ENCODE measurements around the gene KRTAP1-3. TPM values are rescaled to one million over a fixed set of nuclear protein-coding genes. Genes with fewer than 3 reads are reported as not detected.
"Not testable (repeated sequence)": the region's sequence is repeated elsewhere in the genome, so short reads cannot be mapped to it uniquely, and the experiment has no call there.

KRTAP1-3 gene
- total and polyA plus RNA-seq, 5 donors from 2014 or later: not detected

DNA sequence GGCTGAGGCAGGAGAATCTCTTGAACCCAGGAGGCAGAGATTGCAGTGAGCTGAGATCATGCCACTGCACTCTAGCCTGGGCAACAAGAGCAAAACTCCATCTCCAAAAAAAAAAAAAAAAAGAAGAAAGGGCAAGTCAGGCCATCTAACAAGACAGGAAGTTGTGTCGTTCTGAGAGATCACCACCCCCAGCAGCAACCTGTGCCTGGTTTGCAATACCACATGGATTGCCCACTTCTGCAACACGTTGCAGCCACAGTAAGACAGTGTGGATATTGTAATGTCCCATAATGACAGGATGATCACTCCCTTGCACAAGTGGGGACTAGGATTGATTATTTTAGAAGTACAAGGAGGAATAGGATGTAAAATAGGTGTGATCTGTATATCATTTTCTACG, 34.4 kb upstream of the KRTAP1-3 start:
- H3K4me1 ChIP-seq (ENCODE audit: control insufficient read depth, insufficient read depth, low read length, poor library complexity, severe bottlenecking): no peaks in the 10 kb centered on the region
- no peaks in the 10 kb centered on the region for H3K36me3 Mint-ChIP-seq
- H3K36me3 ChIP-seq (ENCODE audit: control insufficient read depth, insufficient read depth, low read length): no peaks in the 10 kb centered on the region
- H3K4me1 Mint-ChIP-seq: peaks cover 0 to 2% (median 0%) of the 10 kb centered on the region in 4 donors
- H3K27me3 Mint-ChIP-seq: no peaks in the 10 kb centered on the region
- DNase-seq (no peak), ATAC-seq (ENCODE audit: low read depth in 2 of 2) (no peak)
- H3K4me3 Mint-ChIP-seq: no peak overlapping the region
- H3K9me3 ChIP-seq (ENCODE audit: control insufficient read depth in 2 of 2, low read length in 2 of 2): no peaks in the 10 kb centered on the region
- H3K27ac Mint-ChIP-seq: no peak overlapping the region
- H3K27me3 ChIP-seq (ENCODE audit: control insufficient read depth, insufficient read depth, low read length): no peaks in the 10 kb centered on the region
- H3K27ac ChIP-seq (ENCODE audit: insufficient read depth, low read length, poor library complexity, severe bottlenecking): no peak overlapping the region
- no peak overlapping the region for H3K4me3 ChIP-seq (ENCODE audit: low read depth, low read length)
- H3K9me3 Mint-ChIP-seq: no peaks in the 10 kb centered on the region

DNA sequence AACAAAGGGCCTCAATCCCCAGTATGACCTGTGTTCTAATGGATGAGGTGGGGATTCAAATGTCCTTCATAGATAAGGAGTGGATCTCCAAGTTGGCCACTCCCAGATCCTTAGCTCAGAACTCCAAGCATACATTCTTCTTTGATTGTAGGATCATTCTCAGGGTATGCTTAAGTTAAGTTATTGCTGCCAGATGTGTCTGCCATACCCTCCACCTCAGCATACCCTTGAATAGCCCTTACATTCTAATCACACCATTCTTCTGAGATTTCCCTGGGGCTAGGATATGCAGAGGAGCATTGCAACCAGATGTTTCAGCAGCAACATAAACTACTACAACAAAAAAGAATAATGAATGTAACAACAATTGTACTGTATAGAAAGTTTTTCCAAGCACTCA, 32.6 kb upstream of the KRTAP1-3 start:
- peaks cover 4% of the 10 kb centered on the region for H3K27me3 ChIP-seq (ENCODE audit: control insufficient read depth, insufficient read depth, low read length)
- DNase-seq (no peak), ATAC-seq (ENCODE audit: low read depth in 2 of 2) (no peak)
- no peaks in the 10 kb centered on the region for H3K9me3 ChIP-seq (ENCODE audit: control insufficient read depth in 2 of 2, low read length in 2 of 2)
- H3K36me3 ChIP-seq (ENCODE audit: control insufficient read depth, insufficient read depth, low read length): no peaks in the 10 kb centered on the region
- no peaks in the 10 kb centered on the region for H3K9me3 Mint-ChIP-seq
- no peaks in the 10 kb centered on the region for H3K36me3 Mint-ChIP-seq
- peaks cover 0 to 1% (median 0%) of the 10 kb centered on the region in 4 donors for H3K4me1 Mint-ChIP-seq
- H3K27ac ChIP-seq (ENCODE audit: insufficient read depth, low read length, poor library complexity, severe bottlenecking): no peak overlapping the region
- H3K27ac Mint-ChIP-seq: peak overlapping the region in 1 of 3 donors; percentile 5
- H3K4me3 Mint-ChIP-seq: no peak overlapping the region
- peaks cover 2% of the 10 kb centered on the region for H3K27me3 Mint-ChIP-seq
- H3K4me1 ChIP-seq (ENCODE audit: control insufficient read depth, insufficient read depth, low read length, poor library complexity, severe bottlenecking): no peaks in the 10 kb centered on the region
- no peak overlapping the region for H3K4me3 ChIP-seq (ENCODE audit: low read depth, low read length)

DNA sequence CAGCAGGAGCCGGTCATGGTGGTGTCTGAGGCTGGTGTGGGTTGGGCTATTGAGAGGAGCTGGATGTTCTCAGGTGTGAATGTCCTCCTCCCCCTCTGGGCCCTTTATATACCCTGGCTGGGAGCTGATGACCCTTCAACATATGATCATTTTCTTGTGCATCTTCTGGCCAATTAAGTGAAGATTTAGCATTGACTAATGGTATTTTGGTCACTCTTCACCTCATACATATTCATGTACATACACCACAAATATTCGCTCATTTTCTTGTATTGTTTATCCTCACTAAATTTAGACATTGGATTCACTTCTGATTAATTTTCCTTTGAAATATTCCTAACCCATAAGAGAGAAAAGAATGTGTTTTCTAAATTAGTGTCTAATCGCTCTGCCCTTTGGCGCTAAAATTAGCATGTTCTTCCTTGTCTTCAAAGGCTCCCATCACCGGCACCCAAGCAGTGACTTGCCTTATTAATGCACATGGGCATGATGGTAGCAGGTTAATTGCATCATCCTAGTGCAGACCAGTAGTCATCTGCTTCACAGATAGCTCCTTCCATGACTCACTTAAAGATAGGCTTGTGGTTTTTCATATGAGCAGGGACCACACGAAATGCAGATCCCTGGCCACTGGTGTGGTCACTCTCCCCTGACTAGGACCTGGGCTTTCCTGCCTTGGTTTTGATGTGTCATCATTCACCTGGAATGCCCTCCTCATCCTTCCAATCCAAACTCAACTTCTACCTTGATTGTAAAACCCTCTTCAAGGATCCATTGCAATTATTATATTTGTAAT, 31.4 kb upstream of the KRTAP1-3 start, which contains the start of gene KRTAP2-4:
Gene KRTAP2-4, minus strand, starts transcription at position 51 of the 796 bp plus-strand sequence. Its CDS starts 34 bp downstream, at position 17.
- no peaks in the 10 kb centered on the region for H3K9me3 Mint-ChIP-seq
- no peaks in the 10 kb centered on the region for H3K4me1 Mint-ChIP-seq
- H3K4me3 Mint-ChIP-seq: no peak within 1 kb of the TSS
- H3K4me3 ChIP-seq (ENCODE audit: low read depth, low read length): no peak within 1 kb of the TSS
- no peaks in the 10 kb centered on the region for H3K9me3 ChIP-seq (ENCODE audit: control insufficient read depth in 2 of 2, low read length in 2 of 2)
- no peak within 1 kb of the TSS for H3K27ac Mint-ChIP-seq
- H3K36me3 ChIP-seq (ENCODE audit: control insufficient read depth, insufficient read depth, low read length): no peaks in the 10 kb centered on the region
- peaks cover 9% of the 10 kb centered on the region for H3K27me3 Mint-ChIP-seq
- H3K36me3 Mint-ChIP-seq: no peaks in the 10 kb centered on the region
- H3K27ac ChIP-seq (ENCODE audit: insufficient read depth, low read length, poor library complexity, severe bottlenecking): no peak within 1 kb of the TSS
- peaks cover 10% of the 10 kb centered on the region for H3K27me3 ChIP-seq (ENCODE audit: control insufficient read depth, insufficient read depth, low read length)
- DNase-seq (no peak), ATAC-seq (ENCODE audit: low read depth in 2 of 2) (no peak)
- H3K4me1 ChIP-seq (ENCODE audit: control insufficient read depth, insufficient read depth, low read length, poor library complexity, severe bottlenecking): no peaks in the 10 kb centered on the region

DNA sequence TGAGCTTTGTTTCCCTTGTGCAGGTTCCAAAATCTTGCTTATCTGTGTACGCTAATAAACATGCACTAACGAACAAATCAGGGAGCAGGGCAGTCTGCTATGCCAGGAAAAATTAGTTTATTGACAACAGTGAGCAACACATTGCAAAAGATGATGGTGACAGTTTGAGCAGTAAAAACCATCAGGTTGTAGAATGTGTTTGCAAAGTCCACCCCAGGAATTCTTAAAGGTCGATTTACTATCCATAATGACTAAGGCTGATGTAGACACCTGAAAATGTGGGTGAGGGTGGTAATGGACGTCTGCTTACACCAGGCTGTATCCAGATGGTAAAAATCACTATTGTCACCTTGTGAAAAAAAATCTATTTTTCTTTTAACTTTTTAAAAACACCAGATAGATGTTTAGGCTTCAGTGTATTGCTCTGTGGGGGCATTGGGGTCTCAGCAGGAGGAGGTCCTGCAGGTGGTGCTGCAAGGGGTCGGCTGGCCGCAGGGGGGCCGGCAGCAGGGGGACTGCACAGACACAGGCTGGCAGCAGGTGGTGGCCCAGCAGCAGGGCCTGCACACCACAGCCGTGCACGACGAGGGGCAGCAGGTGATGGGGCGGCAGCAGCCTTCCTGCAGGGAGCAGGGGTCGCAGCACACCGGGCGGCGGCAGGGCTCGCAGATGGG, 30.5 kb upstream of the KRTAP1-3 start:
- not testable (repeated sequence) for H3K4me3 ChIP-seq (ENCODE audit: low read depth, low read length); H3K36me3 Mint-ChIP-seq; H3K27ac ChIP-seq (ENCODE audit: insufficient read depth, low read length, poor library complexity, severe bottlenecking); H3K9me3 ChIP-seq (ENCODE audit: control insufficient read depth in 2 of 2, low read length in 2 of 2); H3K9me3 Mint-ChIP-seq; H3K4me1 Mint-ChIP-seq; DNase-seq; H3K27ac Mint-ChIP-seq; H3K36me3 ChIP-seq (ENCODE audit: control insufficient read depth, insufficient read depth, low read length); ATAC-seq (ENCODE audit: low read depth in 2 of 2); H3K4me3 Mint-ChIP-seq; H3K4me1 ChIP-seq (ENCODE audit: control insufficient read depth, insufficient read depth, low read length, poor library complexity, severe bottlenecking)
- H3K27me3 ChIP-seq (ENCODE audit: control insufficient read depth, insufficient read depth, low read length): peaks cover 18% of the 10 kb centered on the region
- H3K27me3 Mint-ChIP-seq: peaks cover 15% of the 10 kb centered on the region

DNA sequence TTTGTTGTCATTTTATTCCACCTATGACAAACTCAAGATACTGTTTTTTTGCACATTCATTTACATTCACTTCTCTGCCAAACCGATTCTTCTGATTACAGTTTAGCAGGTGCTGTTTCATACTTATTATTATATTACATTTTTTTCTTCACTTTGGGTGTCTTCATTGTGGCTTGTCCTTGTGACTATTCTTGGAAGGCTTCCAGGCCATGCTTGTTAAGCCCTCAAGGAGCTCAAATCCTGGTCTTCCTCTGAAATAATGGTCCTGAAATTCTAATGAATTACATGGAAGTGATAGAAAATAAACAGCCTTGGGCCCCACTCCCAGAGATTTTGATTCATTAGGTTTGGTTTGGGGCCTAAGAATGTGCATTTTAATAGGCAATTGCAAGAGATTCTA, 29.6 kb upstream of the KRTAP1-3 start:
- H3K4me3 ChIP-seq (ENCODE audit: low read depth, low read length): no peak overlapping the region
- DNase-seq (no peak), ATAC-seq (ENCODE audit: low read depth in 2 of 2) (no peak)
- H3K27ac Mint-ChIP-seq: no peak overlapping the region
- H3K36me3 ChIP-seq (ENCODE audit: control insufficient read depth, insufficient read depth, low read length): no peaks in the 10 kb centered on the region
- no peaks in the 10 kb centered on the region for H3K9me3 Mint-ChIP-seq
- H3K4me3 Mint-ChIP-seq: no peak overlapping the region
- H3K36me3 Mint-ChIP-seq: no peaks in the 10 kb centered on the region
- no peaks in the 10 kb centered on the region for H3K4me1 ChIP-seq (ENCODE audit: control insufficient read depth, insufficient read depth, low read length, poor library complexity, severe bottlenecking)
- no peaks in the 10 kb centered on the region for H3K4me1 Mint-ChIP-seq
- no peaks in the 10 kb centered on the region for H3K9me3 ChIP-seq (ENCODE audit: control insufficient read depth in 2 of 2, low read length in 2 of 2)
- no peak overlapping the region for H3K27ac ChIP-seq (ENCODE audit: insufficient read depth, low read length, poor library complexity, severe bottlenecking)
- H3K27me3 ChIP-seq (ENCODE audit: control insufficient read depth, insufficient read depth, low read length): peaks cover 20% of the 10 kb centered on the region
- H3K27me3 Mint-ChIP-seq: peaks cover 21% of the 10 kb centered on the region

DNA sequence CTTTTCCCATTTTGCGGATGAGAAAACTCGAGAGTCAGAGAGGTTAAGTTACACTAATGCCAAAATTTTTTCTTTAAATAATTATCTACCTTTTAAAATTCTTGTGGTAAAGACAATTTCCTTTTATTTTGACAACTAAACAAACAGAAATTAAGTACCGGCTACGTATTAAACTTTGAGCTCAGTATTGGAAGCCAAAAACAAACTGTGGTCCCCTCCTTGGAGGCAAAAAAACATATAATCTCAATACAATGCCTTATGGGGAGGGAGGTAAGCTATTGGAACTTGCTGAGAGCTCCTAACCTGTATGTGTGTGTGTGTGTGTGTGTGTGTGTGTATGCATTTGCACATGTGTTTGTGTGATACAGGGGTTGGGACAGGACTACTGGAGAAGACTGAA, 28.8 kb upstream of the KRTAP1-3 start:
- Mint-ChIP-seq H3K4me1 (no peaks in the 10 kb centered on the region), H3K9me3 (no peaks in the 10 kb centered on the region), H3K36me3 (no peaks in the 10 kb centered on the region), H3K4me3 (no peak overlapping the region), H3K27ac (no peak overlapping the region), H3K27me3 (peaks cover 30% of the 10 kb centered on the region)
- DNase-seq: no peak
- no peak for ATAC-seq (ENCODE audit: low read depth in 2 of 2)
- Histone ChIP-seq H3K4me3 (ENCODE audit: low read depth, low read length) (no peak overlapping the region), H3K36me3 (ENCODE audit: control insufficient read depth, insufficient read depth, low read length) (no peaks in the 10 kb centered on the region), H3K4me1 (ENCODE audit: control insufficient read depth, insufficient read depth, low read length, poor library complexity, severe bottlenecking) (no peaks in the 10 kb centered on the region), H3K9me3 (ENCODE audit: control insufficient read depth in 2 of 2, low read length in 2 of 2) (no peaks in the 10 kb centered on the region), H3K27ac (ENCODE audit: insufficient read depth, low read length, poor library complexity, severe bottlenecking) (no peak overlapping the region), H3K27me3 (ENCODE audit: control insufficient read depth, insufficient read depth, low read length) (peaks cover 20% of the 10 kb centered on the region)

DNA sequence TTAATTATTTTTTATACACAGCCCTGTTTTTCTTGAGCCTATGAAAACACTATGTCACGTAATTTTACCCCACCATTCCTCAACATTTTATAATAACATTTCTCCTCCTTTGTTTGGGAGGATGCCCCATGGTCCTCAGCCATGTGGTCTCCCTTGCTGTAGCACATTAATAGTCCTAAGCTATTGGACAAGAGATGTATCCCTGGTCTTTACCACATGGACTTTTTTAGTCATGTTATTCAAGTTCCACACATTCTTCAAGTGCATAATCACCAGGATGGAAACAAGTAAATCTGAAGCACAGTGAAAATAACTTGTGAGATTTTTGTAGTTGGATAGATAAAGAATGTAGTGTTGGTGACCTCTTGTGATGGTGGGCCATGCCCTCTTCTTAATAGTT, 27.3 kb upstream of the KRTAP1-3 start:
- no peaks in the 10 kb centered on the region for H3K36me3 ChIP-seq (ENCODE audit: control insufficient read depth, insufficient read depth, low read length)
- H3K4me1 ChIP-seq (ENCODE audit: control insufficient read depth, insufficient read depth, low read length, poor library complexity, severe bottlenecking): no peaks in the 10 kb centered on the region
- no peak overlapping the region for H3K4me3 Mint-ChIP-seq
- no peak overlapping the region for H3K27ac Mint-ChIP-seq
- peaks cover 34% of the 10 kb centered on the region for H3K27me3 Mint-ChIP-seq
- no peaks in the 10 kb centered on the region for H3K36me3 Mint-ChIP-seq
- ATAC-seq (ENCODE audit: low read depth in 2 of 2) (no peak), DNase-seq (no peak)
- H3K4me1 Mint-ChIP-seq: no peaks in the 10 kb centered on the region
- H3K4me3 ChIP-seq (ENCODE audit: low read depth, low read length): no peak overlapping the region
- peaks cover 0 to 3% of the 10 kb centered on the region in 2 experiments for H3K9me3 ChIP-seq (ENCODE audit: control insufficient read depth in 2 of 2, low read length in 2 of 2)
- no peak overlapping the region for H3K27ac ChIP-seq (ENCODE audit: insufficient read depth, low read length, poor library complexity, severe bottlenecking)
- peaks cover 20% of the 10 kb centered on the region for H3K27me3 ChIP-seq (ENCODE audit: control insufficient read depth, insufficient read depth, low read length)
- peaks cover 0 to 7% (median 2%) of the 10 kb centered on the region in 7 donors for H3K9me3 Mint-ChIP-seq
